ENCODE measurements around the gene NEDD4L.

GRCh38 chr18:58177004-58177717 lies 133.1 kb downstream of the NEDD4L start:
- TF ChIP-seq, protein P1, sequence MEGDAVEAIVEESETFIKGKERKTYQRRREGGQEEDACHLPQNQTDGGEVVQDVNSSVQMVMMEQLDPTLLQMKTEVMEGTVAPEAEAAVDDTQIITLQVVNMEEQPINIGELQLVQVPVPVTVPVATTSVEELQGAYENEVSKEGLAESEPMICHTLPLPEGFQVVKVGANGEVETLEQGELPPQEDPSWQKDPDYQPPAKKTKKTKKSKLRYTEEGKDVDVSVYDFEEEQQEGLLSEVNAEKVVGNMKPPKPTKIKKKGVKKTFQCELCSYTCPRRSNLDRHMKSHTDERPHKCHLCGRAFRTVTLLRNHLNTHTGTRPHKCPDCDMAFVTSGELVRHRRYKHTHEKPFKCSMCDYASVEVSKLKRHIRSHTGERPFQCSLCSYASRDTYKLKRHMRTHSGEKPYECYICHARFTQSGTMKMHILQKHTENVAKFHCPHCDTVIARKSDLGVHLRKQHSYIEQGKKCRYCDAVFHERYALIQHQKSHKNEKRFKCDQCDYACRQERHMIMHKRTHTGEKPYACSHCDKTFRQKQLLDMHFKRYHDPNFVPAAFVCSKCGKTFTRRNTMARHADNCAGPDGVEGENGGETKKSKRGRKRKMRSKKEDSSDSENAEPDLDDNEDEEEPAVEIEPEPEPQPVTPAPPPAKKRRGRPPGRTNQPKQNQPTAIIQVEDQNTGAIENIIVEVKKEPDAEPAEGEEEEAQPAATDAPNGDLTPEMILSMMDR (IDR thresholded peaks at IDR 0.05): no peak
- TF ChIP-seq POLR2A (IDR thresholded peaks at IDR 0.05) (no peak), EP300 (IDR thresholded peaks at IDR 0.05) (no peak)

Data from sigmoid colon (tissue), 4 donors.